SU-DHL-6 (cell line): ENCODE results near the gene TMEM196.

Source experiments
- CTCF ChIP-seq: fragments of 200-600 bp; sonication (generic); IDR thresholded peaks from one replicate; pipeline ENCODE4 v1.5.1; 2017; ENCODE audit warnings: antibody characterized with exemption, mild to moderate bottlenecking, low read length, moderate library complexity; ENCODE audit not compliant: insufficient read depth, poor library complexity, severe bottlenecking
- EZH2phosphoT487 ChIP-seq: fragments of 200-600 bp; sonication (generic), shearing (Covaris generic); conservative IDR thresholded peaks from 2 replicates; pipeline ENCODE4 v1.6.1; 2018; ENCODE audit warnings: mild to moderate bottlenecking, antibody characterized with exemption, low read length, moderate library complexity, mixed read lengths

GRCh38 chr7:19814776-19815175 lies 41.4 kb upstream of the TMEM196 start:
- TF ChIP-seq CTCF (no peak), EZH2phosphoT487 (no peak)
